ENCODE results near the gene OPA3.

OPA3 gene

DNA sequence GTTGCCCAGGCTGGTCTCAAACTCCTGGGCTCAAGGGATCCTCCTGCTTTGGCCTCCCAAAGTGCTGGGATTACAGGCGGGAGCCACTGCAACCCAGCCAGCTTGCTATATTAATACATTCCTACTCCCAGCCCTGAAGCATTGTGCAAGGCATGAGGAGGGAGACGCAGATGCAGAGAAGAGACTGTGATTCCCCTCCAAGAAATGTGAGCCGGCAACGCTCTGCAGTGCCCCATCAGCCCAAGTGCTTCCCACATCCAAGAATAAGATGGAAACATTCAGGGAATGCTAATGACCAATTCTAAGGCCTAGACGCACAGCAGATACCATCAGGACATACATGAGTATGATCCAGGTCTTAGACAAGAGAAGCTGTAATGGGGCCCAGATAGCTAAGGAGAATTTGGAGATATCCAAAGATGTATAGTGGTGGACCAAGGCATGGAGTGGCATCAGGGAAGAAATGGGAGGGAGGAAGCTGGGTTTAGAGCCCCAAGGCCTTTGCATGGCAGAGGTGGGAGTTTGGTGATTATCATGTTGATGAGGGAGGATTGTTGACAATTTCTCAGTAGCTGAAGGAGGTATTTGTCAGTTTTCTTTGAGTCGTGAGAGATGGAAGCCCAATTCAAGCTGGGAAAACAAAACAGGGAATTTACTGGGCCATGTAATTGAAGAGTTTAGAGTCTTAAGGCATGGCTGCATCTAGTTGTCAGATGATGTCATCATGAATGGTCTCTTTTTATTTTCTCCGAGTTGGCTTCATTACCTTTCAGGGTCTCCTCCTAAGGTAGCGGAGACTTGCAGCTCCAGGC is 83.5 kb downstream of the OPA3 start:
- DNase-seq = no peak

- no peak for DNase-seq
Measured at GRCh38 chr19:45499196-45500180, 85.1 kb downstream of the OPA3 start.

GRCh38 chr19:45498411-45499195 is 86.0 kb downstream of the OPA3 start, which contains the start of gene PPM1N:
Gene PPM1N (plus strand): TSS chr19:45498443. CDS start chr19:45498473, 30 bp downstream.
- DNase-seq = no peak

DNA sequence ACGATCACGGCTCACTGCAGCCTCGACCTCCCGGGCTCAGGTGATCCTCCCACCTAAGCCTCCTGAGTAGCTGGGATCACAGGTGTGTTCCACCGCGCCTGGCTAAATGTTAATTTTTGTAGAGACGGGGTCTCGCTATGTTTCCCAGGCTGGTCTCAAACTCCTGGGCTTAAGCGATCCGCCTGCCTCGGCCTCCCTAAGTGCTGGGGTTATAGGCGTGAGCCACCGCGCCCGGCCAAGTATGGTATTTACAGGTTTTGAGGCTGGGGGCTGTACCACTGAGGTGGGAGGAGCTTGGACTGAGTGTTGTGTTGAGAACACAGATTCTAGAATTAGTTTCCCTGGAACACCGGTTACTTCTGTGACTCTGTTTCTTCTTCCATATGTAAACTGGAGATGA is 86.8 kb downstream of the OPA3 start:
- DNase-seq = no peak

GRCh38 chr19:45496349-45496953 is 88.2 kb downstream of the OPA3 start:
- no peak for DNase-seq

GRCh38 chr19:45495178-45495577 is 89.4 kb downstream of the OPA3 start:
- no peak for DNase-seq

GRCh38 chr19:45494261-45494916 is 90.2 kb downstream of the OPA3 start:
- no peak for DNase-seq

DNA sequence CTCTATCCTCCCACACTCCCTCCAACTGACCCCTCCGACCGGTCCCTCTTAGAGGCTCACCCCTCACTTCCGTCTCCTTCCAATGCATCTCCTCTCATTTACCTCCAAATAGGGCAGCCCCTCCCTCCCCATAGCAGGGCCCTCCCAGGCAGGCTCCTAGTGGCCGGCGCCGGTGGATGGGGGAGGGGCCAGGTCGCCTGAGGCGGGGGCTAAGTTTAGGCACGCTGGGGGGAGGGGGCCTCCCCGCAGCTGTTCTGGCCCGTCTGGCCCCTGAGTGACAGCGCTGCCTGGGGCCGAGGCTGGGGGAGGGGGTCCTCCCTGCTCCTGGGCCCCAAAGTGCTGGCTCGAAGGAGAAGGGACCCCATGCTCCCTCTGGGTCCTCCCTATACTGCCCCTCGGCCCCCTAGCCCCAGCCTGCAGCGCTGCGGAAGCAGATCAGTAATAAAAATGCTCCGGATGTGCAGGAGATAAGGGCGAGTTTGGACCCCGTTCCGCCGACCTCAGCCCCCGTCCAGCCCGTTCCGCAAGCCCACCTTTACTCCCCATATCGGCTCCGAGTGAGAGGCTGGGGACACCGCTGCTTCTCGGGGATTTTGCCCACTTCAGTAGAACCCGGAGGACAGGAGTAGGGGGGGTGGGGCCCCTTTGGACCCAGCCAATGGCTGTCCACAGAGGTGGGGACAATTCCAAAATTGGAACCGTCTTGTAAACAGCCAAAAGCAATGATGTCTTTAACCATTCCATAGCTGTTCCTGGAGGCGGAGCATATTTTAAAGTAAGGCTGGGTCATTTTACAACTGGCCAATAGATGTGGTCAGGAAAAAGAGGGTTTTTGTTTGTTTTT is 91.8 kb downstream of the OPA3 start:
- no peak for DNase-seq

DNA sequence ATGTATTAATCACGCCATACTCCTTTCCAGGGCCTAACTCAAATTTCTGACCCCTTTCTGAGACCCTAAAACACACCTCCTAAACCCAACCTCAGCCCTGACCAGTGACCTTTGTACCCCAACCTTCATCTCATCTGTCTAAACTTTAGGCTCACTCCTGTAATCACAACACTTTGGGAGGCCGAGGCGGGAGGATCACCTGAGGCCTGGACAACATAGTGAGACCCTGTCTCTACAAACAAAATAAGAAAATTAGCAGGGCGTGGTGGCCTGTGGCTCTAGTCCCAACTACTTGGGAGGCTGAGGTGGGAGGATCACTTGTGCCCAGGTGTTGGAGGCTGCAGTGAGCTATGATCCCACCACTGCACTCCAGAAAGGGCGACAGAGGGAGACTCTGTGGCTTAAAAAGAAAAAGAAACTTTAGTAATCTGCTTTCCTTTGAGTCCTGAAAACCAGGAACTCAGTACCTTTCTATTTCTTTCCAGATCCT is 92.4 kb downstream of the OPA3 start:
- no peak for DNase-seq

- DNase-seq = no peak
Measured at GRCh38 chr19:45489216-45489855, 95.3 kb downstream of the OPA3 start.

DNA sequence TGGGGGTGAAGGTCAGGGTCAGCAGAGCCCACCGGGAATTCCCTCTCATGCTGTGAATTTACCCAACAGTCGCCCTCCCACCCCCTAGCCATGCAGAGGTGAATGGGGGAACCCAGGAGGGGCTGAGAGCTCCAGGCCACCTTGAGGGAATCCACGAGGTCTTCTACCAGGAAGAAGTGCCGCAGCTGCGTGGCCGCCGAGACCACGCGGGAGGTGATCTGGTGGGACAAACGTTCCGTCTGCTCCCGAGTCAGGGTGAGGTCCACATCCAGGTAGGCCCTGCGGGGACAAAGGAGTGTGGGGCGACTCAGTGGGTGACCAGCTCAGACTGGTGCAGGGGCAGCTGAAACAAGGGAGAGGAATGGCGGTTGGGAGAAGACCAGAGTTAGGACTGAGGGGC is 95.9 kb downstream of the OPA3 start:
- DNase-seq = no peak

DNA sequence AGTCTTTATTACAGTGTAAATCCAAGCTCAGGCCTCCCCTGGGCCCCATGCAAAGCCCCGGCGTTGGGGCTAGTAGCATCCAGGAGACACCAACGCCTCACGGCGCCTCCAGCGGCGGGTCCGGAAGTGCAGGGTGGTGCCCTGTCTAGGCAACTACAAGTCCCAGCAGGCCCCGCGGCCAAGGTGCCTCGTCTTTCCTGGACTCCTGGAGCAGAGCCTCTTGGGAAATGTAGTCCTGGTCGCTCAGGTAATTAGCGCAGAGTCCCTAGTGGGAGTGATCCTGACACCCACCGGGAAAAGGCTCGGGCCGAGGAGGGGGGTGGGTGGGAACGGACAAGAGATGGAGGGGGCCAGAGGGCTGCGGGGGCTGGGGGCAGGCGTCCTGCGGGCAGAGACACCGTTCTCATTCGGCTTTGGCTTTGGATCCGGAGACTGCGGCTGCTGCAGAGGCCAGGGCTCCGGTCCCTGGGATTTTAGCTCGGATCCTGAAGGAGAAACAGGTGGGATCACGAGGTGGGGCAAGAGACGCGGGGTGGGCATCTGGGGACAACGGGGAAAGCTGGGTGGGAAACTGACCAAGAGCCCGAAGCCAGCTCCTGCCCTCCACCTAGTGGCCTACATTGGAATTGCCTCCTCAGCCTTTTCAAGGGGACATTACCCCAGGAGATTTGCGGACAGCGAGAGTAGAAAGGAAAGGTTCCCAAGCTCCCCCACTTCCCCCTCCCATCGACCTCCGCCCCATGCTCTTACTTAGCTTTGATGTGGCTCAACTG is 99.1 kb downstream of the OPA3 start:
- peak; percentile 92 for DNase-seq

DNA sequence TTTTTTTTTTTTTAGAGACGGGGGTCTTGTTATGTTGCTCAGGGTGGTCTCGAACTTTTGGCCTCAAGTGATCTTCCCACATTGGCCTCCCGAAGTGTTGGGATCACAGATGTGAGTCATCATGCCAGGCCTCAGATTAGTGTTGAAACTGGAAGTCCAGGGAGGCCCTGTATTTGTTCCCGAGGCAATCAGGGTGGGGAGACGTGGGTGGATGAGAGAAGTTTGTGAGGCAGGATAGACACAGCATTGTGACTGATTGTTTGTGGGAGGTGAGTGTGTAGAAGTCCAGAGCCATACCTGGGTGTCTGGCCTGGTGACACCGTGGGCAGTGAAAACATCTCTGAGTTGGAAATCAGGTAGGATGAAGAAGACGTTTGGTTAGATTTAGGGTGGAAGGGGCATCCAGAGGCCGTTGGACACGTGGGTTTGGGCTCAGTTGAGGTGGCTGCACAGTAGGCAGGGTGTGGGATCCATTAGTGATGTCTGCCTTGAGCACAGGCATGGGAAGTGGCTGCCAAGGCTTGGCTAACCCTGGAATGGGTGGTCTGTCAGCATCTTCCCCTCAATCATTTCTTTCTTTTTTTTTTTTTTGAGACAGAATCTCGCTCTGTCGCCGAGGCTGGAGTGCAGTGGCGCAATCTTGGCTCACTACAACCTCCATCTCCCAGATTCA is 100.2 kb downstream of the OPA3 start:
- no peak for DNase-seq

DNA sequence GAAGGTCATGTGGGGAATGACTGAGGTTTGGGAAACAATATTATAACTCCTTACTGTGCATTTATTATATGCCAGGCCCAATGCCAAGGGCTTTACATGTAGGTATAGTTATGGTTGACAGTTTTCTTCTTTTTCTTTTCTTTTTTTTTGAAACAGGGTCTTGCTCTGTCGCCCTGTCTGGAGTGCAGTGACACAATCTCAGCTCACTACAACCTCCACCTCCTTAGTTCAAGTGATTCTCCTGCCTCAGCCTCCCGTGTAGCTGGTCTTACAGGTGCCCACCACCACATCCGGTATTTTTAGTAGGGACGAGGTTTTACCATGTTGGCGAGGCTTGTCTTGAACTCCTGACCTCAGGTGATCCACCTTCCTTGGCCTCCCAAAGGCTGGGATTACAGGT is 101.6 kb downstream of the OPA3 start:
- no peak for DNase-seq

DNA sequence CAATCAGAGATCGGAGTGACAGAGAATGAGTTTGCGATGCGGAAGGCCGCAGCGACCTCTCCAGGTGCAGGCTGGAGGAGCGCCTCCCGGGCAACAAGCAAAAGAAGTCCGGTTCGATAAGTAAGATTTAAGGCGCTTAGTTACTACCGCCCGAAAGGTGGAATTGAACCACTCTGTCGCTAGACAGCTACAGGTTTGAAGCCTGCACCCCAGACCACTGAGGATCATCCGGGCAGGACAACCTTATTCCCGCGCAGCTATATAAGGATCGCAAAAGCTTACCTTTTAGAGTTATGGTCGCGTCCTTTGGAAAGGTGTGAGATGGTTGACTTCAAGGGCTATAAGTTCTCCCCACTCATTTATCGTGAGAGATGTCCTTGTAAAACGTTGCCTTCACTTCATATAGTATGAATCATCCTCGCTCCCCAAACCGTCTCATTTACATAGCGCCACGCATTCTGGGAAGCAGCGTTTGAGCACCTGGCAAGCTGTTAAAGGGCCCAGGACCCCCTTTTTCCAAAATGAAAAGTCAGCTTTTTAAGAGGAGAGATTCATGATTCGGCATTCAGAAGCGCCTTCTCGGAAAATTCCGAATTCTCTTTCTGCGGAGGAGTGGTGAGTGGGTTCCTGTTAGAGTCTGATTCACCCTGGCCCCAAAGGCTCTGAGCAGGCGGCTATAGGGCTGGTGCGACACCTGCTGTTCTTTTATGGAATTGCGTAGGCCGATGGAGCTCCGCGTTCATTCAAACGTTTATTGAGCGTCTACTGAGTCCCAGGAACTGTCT is 106.0 kb downstream of the OPA3 start:
- DNase-seq = peak; percentile 72

- DNase-seq = peak; percentile 79
Measured at GRCh38 chr19:45477713-45478453, 106.7 kb downstream of the OPA3 start.
